Activated CD8-positive, alpha-beta T cell treated with anti-CD3 and anti-CD28 coated beads for 36 hours (primary cell): ENCODE measurements around the gene DNAH1. TPM values are rescaled to one million over a fixed set of nuclear protein-coding genes. Genes with fewer than 3 reads are reported as not detected.

ENCODE experiments used
- ATAC-seq: fragments of 200-7000 bp; cut with Tn5 transposase; one replicate; pipeline ENCODE4 v1.10.0; 2021; ENCODE audit warnings: mild to moderate bottlenecking, moderate library complexity
- CTCF ChIA-PET: fragments of 350-600 bp; sonication (Branson Sonifier 250); formaldehyde crosslinking; loops from one replicate; lab custom pipeline; 2021; ENCODE audit warnings: antibody characterized with exemption; lab: Charles Lee
- POLR2A ChIA-PET: fragments of 350-600 bp; sonication (Branson Sonifier 250); formaldehyde crosslinking; loops from one replicate; lab custom pipeline; 2021; ENCODE audit warnings: antibody characterized with exemption; lab: Charles Lee
- DNase-seq: peaks from one replicate; pipeline ENCODE4 v3.0.0-alpha.2; 2020
- H3K27ac Mint-ChIP-seq: one replicate; pipeline ENCODE4 v1.8.0; 2021; ENCODE audit warnings: mild to moderate bottlenecking, mixed read lengths
- H3K27me3 Mint-ChIP-seq: one replicate; pipeline ENCODE4 v1.8.0; 2021; ENCODE audit warnings: mixed read lengths
- H3K36me3 Mint-ChIP-seq: one replicate; pipeline ENCODE4 v1.8.0; 2021; ENCODE audit warnings: low read depth, mixed read lengths
- H3K4me1 Mint-ChIP-seq: one replicate; pipeline ENCODE4 v1.8.0; 2021; ENCODE audit warnings: low read depth, mixed read lengths
- H3K4me3 Mint-ChIP-seq: one replicate; pipeline ENCODE4 v1.8.0; 2021; ENCODE audit warnings: mild to moderate bottlenecking, moderate library complexity, mixed read lengths
- H3K9me3 Mint-ChIP-seq: one replicate; pipeline ENCODE4 v1.8.0; 2021; ENCODE audit warnings: mixed read lengths
- CTCF ChIP-seq: fragments of 200-600 bp; IDR thresholded peaks from one replicate; pipeline ENCODE4 v1.8.0; 2022; ENCODE audit warnings: antibody characterized with exemption, mild to moderate bottlenecking
- intact Hi-C: fragments of 100-400 bp; cut with micrococcal nuclease; formaldehyde crosslinking; loops from one replicate; pipeline ENCODE4 v1.10.0; 2022
- total RNA-seq, 2 experiments: library from RNA; stranded (reverse); gene quantifications; one replicate each; pipeline ENCODE4 v1.2.3, GENCODE V29; 2021

The DNAH1 gene
- total RNA-seq, 2 experiments from 2014 or later: 9.2 to 10.2 TPM

DNA sequence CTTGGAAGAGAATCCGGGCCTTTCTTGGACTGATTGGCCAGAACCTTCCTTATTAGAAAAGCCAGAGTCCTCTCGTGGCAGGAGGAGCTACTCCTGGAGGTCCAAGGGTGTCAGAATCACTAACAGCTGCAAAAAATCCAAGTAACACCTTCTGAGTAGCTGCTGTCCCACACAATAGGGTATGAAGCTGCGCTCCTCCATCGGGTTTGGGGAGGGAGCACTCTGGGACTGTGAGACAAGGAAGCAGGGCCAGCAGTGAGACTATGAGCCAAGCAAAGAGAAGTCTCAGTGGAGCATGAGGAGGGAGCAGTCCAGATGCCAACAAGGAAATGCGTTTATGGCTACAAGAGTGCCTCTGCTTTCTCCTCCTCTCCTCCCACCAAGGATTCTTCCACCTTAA, 107.1 kb downstream of the DNAH1 start:
- ATAC-seq (no peak), DNase-seq (no peak)
- intact Hi-C loops: no loop called here
- ChIA-PET POLR2A (interaction anchor here (1.0 kb wide), 1 partner anchor 10 kb away, joined by 3 read pairs; no protein-coding TSS in a partner anchor), CTCF (interaction anchor here (0.6 to 1.3 kb wide), 3 partner anchors 11 to 83 kb away, joined by 3 to 9 read pairs (median 6); partner anchors contain the start of gene SEMA3G)
- no peaks in the 10 kb centered on the region for H3K4me1 Mint-ChIP-seq
- no peak overlapping the region for H3K4me3 Mint-ChIP-seq
- no peaks in the 10 kb centered on the region for H3K27me3 Mint-ChIP-seq
- H3K27ac Mint-ChIP-seq: no peak overlapping the region
- TF ChIP-seq CTCF: no peak
- no peaks in the 10 kb centered on the region for H3K36me3 Mint-ChIP-seq
- H3K9me3 Mint-ChIP-seq: no peaks in the 10 kb centered on the region

- peak; percentile 87 for ATAC-seq
- Mint-ChIP-seq H3K27me3 (no peaks in the 10 kb centered on the region), H3K4me1 (no peaks in the 10 kb centered on the region), H3K4me3 (no peak overlapping the region), H3K27ac (no peak overlapping the region), H3K9me3 (no peaks in the 10 kb centered on the region), H3K36me3 (no peaks in the 10 kb centered on the region)
- DNase-seq: peak; percentile 57
- intact Hi-C loops: loop anchor here (2.0 kb wide), 1 partner anchor 18 kb away; no protein-coding TSS in a partner anchor
- CTCF ChIA-PET: interaction anchor here (0.7 to 5.8 kb wide), 27 partner anchors 7 to 427 kb away, joined by 3 to 111 read pairs (median 4); partner anchors contain the start of genes SEMA3G, TNNC1 and UQCC5
- TF ChIP-seq CTCF: peak; percentile 80
- POLR2A ChIA-PET: interaction anchor here (0.8 to 1.6 kb wide), 4 partner anchors 16 to 753 kb away, joined by 3 to 6 read pairs (median 4); no protein-coding TSS in a partner anchor
Measured at GRCh38 chr3:52428151-52429005, 112.3 kb downstream of the DNAH1 start.

- DNase-seq (no peak), ATAC-seq (no peak)
- ChIA-PET POLR2A (interaction anchor here (1.5 kb wide), 1 partner anchor 16 kb away, joined by 4 read pairs; no protein-coding TSS in a partner anchor), CTCF (interaction anchor here (0.9 to 5.8 kb wide), 14 partner anchors 9 to 329 kb away, joined by 3 to 111 read pairs (median 5); partner anchors contain the start of genes SEMA3G and TNNC1)
- H3K4me3 Mint-ChIP-seq: no peak overlapping the region
- intact Hi-C loops: loop anchor here (2.0 kb wide), 1 partner anchor 18 kb away; no protein-coding TSS in a partner anchor
- H3K27me3 Mint-ChIP-seq: no peaks in the 10 kb centered on the region
- no peak overlapping the region for H3K27ac Mint-ChIP-seq
- H3K36me3 Mint-ChIP-seq: no peaks in the 10 kb centered on the region
- H3K9me3 Mint-ChIP-seq: no peaks in the 10 kb centered on the region
- TF ChIP-seq CTCF: no peak
- H3K4me1 Mint-ChIP-seq: no peaks in the 10 kb centered on the region
Measured at GRCh38 chr3:52429031-52429430, 112.9 kb downstream of the DNAH1 start.

GRCh38 chr3:52429779-52430415, 113.8 kb downstream of the DNAH1 start:
- no peaks in the 10 kb centered on the region for H3K27me3 Mint-ChIP-seq
- no peaks in the 10 kb centered on the region for H3K4me1 Mint-ChIP-seq
- intact Hi-C loops: loop anchor here (2.0 kb wide), 1 partner anchor 17 kb away; no protein-coding TSS in a partner anchor
- H3K4me3 Mint-ChIP-seq: no peak overlapping the region
- ChIA-PET CTCF (interaction anchor here (0.9 to 5.8 kb wide), 8 partner anchors 11 to 91 kb away, joined by 3 to 111 read pairs (median 3); partner anchors contain the start of genes SEMA3G and TNNC1), POLR2A (no interaction called here)
- no peaks in the 10 kb centered on the region for H3K9me3 Mint-ChIP-seq
- no peak for ATAC-seq
- no peak for TF ChIP-seq CTCF
- no peak overlapping the region for H3K27ac Mint-ChIP-seq
- no peak for DNase-seq
- H3K36me3 Mint-ChIP-seq: no peaks in the 10 kb centered on the region
